Measurements from ENCODE around the gene UBL4A.
"Not testable (repeated sequence)": the region's sequence is repeated elsewhere in the genome, so short reads cannot be mapped to it uniquely, and the experiment has no call there.

UBL4A gene

GRCh38 chrX:154507673-154508383 lies 21.4 kb upstream of the UBL4A start:
- no peak for DNase-seq (ENCODE audit: low spot score)

GRCh38 chrX:154506483-154507332 lies 20.3 kb upstream of the UBL4A start:
- DNase-seq (ENCODE audit: low spot score), result no peak

GRCh38 chrX:154505734-154506133 lies 19.3 kb upstream of the UBL4A start:
- DNase-seq (ENCODE audit: low spot score), result no peak

- no peak for DNase-seq (ENCODE audit: low spot score)
Observed at GRCh38 chrX:154502989-154503388, 16.6 kb upstream of the UBL4A start.

- DNase-seq (ENCODE audit: low spot score), result no peak
Observed at GRCh38 chrX:154502098-154502497, 15.7 kb upstream of the UBL4A start.

GRCh38 chrX:154501423-154501822 lies 15.0 kb upstream of the UBL4A start:
- not testable (repeated sequence) for DNase-seq (ENCODE audit: low spot score)

GRCh38 chrX:154496591-154497137 lies 10.2 kb upstream of the UBL4A start:
- not testable (repeated sequence) for DNase-seq (ENCODE audit: low spot score)

GRCh38 chrX:154495472-154495922 lies 9.1 kb upstream of the UBL4A start:
- no peak for DNase-seq (ENCODE audit: low spot score)

GRCh38 chrX:154494715-154495114 lies 8.3 kb upstream of the UBL4A start:
- DNase-seq (ENCODE audit: low spot score), result no peak

GRCh38 chrX:154490414-154491083 lies 4.1 kb upstream of the UBL4A start, which contains the start of gene SLC10A3:
SLC10A3 (minus strand) TSS chrX:154490629; CDS start chrX:154488940, 1,689 bp downstream.
- peak; percentile 89 for DNase-seq (ENCODE audit: low spot score)

GRCh38 chrX:154490021-154490413 lies 3.6 kb upstream of the UBL4A start:
- peak; percentile 22 for DNase-seq (ENCODE audit: low spot score)

- no peak for DNase-seq (ENCODE audit: low spot score)
Observed at GRCh38 chrX:154489182-154489581, 2.8 kb upstream of the UBL4A start.

- DNase-seq (ENCODE audit: low spot score), result no peak
Observed at GRCh38 chrX:154488336-154489075, 2.1 kb upstream of the UBL4A start.

GRCh38 chrX:154487518-154488290 lies 1.3 kb upstream of the UBL4A start:
- DNase-seq (ENCODE audit: low spot score), result no peak

GRCh38 chrX:154486052-154486395 lies 391 bp downstream of the UBL4A start:
- peak; percentile 28 for DNase-seq (ENCODE audit: low spot score)

GRCh38 chrX:154485150-154486051 lies 1.0 kb downstream of the UBL4A start:
- DNase-seq (ENCODE audit: low spot score), result no peak

- DNase-seq (ENCODE audit: low spot score), result no peak
Observed at GRCh38 chrX:154484255-154485149, 1.9 kb downstream of the UBL4A start.

GRCh38 chrX:154483325-154483724 lies 3.1 kb downstream of the UBL4A start:
- DNase-seq (ENCODE audit: low spot score), result no peak

- no peak for DNase-seq (ENCODE audit: low spot score)
Observed at GRCh38 chrX:154482786-154483185, 3.6 kb downstream of the UBL4A start.
